Central memory CD4-positive, alpha-beta T cell (primary cell): ENCODE measurements around the gene RNU6-1.

Source experiments
- DNase-seq: peaks from one replicate; pipeline ENCODE4 v3.0.0; 2022

RNU6-1 gene

DNA sequence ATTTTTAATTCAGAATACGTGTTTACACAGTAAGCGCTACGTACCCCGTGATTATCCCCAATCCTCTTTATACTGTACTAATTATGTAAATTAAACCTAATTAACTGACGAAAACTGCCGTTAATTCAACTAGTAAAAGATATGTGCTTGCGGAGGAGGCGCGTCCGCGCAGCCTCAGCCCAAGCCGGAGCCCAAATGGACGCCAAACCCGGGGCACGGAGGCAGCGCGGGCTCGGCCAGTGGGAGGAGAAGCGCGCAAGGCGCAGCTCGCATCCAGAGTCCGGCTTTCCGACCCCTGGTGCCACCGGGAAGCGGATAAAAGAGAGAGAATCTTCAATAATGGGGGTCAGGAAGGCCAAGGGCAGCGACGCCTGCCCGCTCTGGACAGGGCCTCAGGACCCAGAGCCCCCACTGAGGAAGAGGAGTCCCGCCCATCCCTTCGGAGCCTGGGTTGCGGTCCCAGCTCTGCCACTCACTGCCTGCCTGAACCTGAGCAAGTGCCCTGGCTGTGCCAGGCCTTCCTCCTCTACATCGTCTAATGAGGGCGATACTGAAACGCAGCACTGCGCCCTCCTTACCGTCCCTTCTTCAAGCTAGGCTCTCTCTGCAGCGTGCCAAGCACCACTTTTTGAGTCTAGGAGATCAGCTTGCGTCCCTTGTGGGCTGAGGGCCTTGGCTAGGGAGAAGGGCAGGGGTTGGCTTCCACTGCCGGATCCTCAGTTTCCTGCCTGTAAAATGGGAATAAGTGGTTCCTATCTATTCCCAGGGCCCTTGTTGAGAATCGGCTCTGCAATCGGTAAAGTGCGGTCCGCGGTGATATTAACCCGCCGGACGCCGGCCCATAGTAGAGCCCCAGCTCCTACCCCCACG lies 19.5 kb downstream of the RNU6-1 start:
- no peak for DNase-seq

GRCh38 chr15:67819636-67820035 lies 20.2 kb downstream of the RNU6-1 start:
- DNase-seq = no peak

DNA sequence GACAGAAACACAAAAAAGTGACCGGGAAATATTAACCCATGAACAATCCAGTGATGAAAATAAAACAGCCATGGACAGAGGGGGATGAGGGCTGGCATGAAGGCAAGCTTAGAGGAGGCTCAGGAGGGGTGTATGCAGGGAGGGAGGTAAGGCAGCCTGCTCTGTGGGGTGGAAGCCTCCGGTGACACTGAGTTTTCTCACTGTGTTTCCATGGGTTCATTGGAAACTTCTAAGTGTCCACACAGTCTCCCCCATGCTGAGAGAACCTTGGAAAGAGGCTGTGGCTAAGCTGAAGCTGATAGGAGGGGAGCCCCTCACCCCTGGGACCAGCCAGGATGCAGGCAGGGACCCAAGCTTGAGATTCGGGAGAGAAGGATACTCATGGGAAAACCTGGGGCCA lies 21.4 kb downstream of the RNU6-1 start:
- no peak for DNase-seq

GRCh38 chr15:67816668-67817067 lies 23.2 kb downstream of the RNU6-1 start:
- DNase-seq = no peak

- no peak for DNase-seq
Measured at GRCh38 chr15:67815036-67815592, 24.7 kb downstream of the RNU6-1 start.

DNA sequence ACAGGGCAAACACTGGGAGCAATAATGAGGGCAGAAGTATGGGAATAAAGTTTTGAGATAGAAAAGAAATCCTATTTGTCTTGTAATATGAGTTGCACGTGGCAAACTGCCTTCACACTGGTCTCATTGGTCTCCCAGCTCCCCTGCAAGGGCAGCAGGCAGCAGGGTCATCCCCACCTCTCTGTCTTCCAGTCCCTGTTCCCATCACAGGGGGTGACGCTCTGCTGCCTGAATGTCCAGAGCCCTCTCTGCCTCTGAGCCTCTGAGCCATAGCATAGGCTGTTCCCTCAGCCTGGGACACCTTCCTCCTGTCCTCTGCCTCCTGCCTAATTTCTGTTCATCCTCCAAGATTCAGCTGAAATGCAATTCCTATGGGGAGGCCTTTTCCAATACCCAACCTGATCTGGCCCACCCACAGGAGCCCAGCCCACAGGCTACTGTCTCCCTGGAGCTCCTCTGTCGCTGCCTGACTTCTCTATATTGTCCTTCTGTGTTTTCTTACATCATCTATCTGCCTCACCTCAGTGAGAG lies 26.7 kb downstream of the RNU6-1 start:
- DNase-seq = no peak

GRCh38 chr15:67812241-67812644 lies 27.6 kb downstream of the RNU6-1 start:
- no peak for DNase-seq

- DNase-seq = no peak
Measured at GRCh38 chr15:67809866-67810265, 30.0 kb downstream of the RNU6-1 start.

GRCh38 chr15:67809441-67809840 lies 30.4 kb downstream of the RNU6-1 start:
- DNase-seq = no peak

GRCh38 chr15:67808821-67809220 lies 31.0 kb downstream of the RNU6-1 start:
- DNase-seq = no peak

DNA sequence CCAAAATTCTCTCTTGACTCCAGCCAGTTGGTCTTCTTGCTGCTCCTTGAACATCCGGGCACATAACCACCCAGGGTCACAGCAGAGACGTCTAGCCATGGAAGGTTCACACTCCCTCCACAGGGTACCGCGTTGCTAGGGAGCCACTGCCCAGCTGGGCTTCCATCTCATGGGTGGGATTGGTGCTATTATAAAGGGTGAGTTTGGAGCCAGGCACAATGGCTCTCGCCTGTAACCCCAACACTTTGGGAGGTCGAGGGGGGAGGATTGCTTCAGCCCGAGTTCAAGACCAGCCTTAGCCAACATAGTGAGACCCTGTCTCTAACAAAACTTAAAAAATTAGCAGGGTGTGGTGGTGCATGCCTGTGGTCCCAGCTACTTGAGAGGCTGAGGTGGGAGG lies 32.0 kb downstream of the RNU6-1 start:
- DNase-seq = no peak

GRCh38 chr15:67807141-67807540 lies 32.7 kb downstream of the RNU6-1 start:
- no peak for DNase-seq

GRCh38 chr15:67806536-67806935 lies 33.3 kb downstream of the RNU6-1 start:
- no peak for DNase-seq

DNA sequence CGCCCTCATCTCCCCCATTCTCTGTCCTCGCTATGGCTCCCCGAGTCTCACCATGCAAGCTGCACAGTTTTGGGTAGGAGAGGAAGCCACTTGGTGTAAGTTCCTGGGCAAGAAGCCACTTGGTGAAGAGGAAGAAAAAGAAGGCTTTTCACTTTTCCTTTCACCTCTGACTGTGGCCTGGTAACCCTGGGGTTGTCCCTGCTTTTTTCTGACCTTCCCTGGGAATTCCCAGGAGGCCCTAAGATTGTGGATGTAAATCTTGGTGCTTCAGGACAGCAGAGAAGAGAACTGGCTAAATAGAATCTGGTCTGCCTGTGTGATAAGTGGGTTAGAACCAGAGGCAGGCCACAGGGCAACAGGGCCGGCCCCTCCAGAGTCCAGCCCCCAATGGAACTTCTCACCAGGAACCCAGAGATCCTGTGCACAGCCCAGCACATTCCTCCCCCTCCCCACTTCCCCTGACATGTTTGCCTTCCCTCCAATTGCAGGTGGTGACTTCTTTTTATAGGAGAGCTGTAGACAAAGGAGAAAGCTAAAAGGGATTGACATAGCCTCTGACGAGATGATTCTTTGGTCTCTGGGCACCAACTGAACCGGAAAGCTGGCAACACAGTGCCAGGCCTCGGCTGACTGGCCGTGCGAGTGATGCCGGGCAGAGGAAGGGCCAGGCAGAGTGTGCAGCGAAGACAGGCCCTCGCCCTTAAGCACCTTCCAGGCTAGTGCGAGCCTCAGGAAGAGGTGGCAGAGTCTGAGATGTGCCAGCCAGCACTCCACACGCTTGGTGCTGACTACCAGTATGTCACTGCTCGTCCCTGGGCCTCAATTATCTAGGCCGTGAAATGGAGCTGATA lies 34.0 kb downstream of the RNU6-1 start:
- no peak for DNase-seq

DNA sequence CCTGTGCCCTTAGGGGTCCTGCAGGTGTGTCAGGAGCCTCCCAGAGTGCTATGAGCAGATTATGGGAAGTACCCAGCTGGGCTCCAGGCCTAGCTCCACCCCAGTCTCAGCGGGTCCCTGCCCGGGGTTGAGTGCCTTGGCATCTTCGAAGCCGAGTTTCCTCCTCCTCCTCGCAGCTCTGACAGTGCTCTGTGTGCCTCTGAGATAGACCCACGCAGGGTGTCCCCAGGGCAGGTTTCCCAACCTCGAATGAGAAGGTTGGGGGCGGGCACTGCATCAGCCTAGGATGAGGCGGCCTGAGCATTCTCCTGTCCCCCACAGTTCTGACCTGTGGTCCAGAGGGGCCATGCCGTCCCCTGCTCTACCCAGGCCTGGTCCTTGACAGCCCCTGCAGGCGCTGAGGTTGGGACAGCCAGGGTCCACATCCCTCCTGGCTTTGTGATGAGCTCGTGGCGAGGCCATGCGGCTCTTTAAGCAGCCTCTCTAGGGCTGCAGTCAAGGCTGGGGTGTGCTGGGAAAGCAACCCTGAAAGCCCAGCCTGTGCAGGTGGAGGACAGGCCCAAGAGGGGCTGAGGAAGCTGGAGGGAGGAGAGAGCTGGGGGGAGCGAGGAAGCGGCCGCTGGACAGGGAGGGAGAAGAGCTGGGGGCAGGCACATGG lies 34.7 kb downstream of the RNU6-1 start:
- DNase-seq = no peak

GRCh38 chr15:67803996-67804843 lies 35.6 kb downstream of the RNU6-1 start:
- DNase-seq = no peak

- no peak for DNase-seq
Measured at GRCh38 chr15:67803299-67803698, 36.5 kb downstream of the RNU6-1 start.

DNA sequence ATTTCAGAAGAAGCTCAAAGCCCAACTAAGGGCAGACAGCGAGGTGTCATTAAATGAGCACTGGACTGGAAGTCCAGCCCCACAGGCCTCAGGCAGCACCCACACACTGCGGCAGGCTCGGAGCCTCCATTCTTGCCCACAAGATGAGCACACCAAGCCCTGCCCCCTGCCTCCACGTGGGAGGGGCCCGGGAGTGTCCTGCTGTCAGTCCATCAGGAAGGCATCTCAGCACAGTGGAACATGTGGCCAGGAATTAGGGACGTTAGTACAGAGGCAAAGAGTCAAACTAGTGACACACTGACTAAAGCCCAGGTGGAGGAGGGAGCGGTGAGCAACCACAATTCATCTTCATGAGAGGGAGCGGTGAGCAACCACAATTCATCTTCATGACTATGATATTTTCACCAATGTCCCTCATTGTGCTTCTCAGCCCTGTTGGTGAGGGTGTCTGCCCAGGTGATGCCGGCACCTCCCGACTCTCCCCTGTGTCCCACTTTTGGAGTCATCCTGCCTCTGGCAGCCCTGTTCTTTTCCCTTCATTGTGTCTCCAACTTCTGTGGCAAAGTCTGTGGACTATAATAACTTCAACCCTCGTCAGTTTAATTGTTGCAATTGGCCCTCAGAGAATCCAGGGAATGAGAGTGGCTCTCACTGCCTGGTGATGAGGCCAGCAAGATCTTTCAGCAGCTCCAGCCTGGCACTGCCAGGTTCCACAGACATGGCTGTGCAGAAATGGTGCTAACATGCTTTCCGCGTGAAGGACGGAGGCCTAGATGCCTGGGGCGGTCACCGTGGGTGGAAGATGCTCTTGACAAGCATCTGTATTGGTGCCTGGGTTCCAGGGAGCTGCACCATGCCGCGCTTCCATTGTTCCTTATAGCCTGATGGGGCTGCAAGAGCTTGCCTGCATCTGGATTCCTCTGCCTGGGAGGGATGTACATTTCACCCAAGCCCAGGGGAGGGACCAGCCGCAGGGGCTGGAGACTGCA lies 37.6 kb downstream of the RNU6-1 start:
- DNase-seq = no peak

DNA sequence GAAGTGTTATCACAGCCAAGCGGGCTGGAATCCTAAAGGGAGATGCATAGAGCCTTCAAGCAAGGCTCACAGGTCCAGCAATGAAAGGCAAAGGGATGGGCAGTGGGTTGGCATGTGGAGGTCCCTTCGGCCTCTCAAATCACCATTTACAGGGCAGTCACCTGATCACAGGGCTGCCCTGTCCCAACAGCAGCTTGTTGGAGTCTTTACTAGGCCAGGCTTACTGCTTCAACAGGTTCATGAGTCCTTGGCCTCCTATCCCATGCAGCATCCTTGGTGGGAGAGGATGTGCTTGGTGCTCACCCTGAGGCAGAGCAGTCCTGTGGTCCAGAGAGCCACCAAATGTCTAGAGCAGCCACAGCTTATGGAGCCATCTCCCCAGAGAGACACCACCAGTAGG lies 38.7 kb downstream of the RNU6-1 start:
- no peak for DNase-seq

DNA sequence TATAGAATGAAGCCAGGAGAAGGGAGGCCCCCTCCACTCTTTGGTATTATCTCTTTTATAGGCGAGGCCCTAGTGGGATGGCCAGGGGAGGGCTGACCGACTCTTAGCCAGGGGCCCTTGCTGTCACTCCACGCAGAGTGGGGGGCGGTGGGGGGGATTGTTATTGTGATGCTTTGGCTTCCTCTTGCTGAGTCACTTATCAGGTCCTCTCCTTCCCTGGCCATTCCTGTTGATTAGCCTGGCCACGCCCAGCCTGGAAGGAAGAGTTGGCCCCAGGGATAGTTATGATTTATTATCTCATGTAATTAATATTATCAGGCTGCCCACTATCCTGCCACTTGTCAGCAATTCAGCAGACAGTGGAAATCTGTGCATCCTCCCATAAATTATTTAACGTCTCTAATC lies 40.0 kb downstream of the RNU6-1 start:
- DNase-seq = no peak
